Activated naive CD4-positive, alpha-beta T cell treated with anti-CD3 and anti-CD28 coated beads for 36 hours (primary cell): ENCODE data around the gene FOXN3. TPM values are rescaled to one million over a fixed set of nuclear protein-coding genes. Genes with fewer than 3 reads are reported as not detected.

Experiments
- CTCF ChIA-PET: fragments of 350-600 bp; sonication (Branson Sonifier 250); formaldehyde crosslinking; loops from one replicate; lab custom pipeline; 2021; ENCODE audit warnings: antibody characterized with exemption; lab: Charles Lee
- DNase-seq: peaks from one replicate; pipeline ENCODE4 v3.0.0-alpha.2; 2020
- H3K27ac Mint-ChIP-seq: one replicate; pipeline ENCODE4 v1.8.0; 2021; ENCODE audit warnings: mild to moderate bottlenecking, mixed read lengths
- H3K27me3 Mint-ChIP-seq: one replicate; pipeline ENCODE4 v1.8.0; 2021; ENCODE audit warnings: low read depth, mixed read lengths
- H3K36me3 Mint-ChIP-seq: one replicate; pipeline ENCODE4 v1.8.0; 2021; ENCODE audit warnings: low read depth, mixed read lengths
- H3K4me1 Mint-ChIP-seq: one replicate; pipeline ENCODE4 v1.8.0; 2021; ENCODE audit warnings: low read depth, mixed read lengths
- H3K4me3 Mint-ChIP-seq: one replicate; pipeline ENCODE4 v1.8.0; 2021; ENCODE audit warnings: mild to moderate bottlenecking, moderate library complexity, mixed read lengths
- H3K9me3 Mint-ChIP-seq: one replicate; pipeline ENCODE4 v1.8.0; 2021; ENCODE audit warnings: mixed read lengths
- intact Hi-C: fragments of 100-400 bp; cut with micrococcal nuclease; formaldehyde crosslinking; loops from one replicate; pipeline ENCODE4 v1.15.1; 2023
- total RNA-seq, 2 experiments: library from RNA; stranded (reverse); gene quantifications; one replicate each; pipeline ENCODE4 v1.2.3, GENCODE V29; 2021

Gene FOXN3
- total RNA-seq, 2 experiments from 2014 or later, result 64.6 to 65.0 TPM

DNA sequence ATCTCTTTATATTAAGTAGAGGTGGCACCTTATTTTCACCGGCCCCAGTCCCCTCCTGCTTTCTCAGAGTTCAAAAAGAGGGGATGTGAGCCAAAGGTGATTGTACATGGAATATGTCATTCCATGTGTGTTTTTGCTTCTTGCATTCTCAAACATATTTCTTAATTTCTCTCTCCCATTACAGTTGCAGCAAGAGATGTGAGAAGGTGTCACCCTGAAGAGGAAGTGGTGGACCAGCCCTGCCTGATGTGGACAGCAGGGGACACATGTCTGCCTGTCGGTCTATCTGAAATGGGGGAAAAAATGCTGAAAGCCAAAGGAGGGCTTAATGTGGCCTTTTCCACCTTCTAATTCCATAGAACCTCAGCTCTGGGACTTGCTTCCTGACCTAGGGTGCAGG, 1.9 kb upstream of the FOXN3 start:
- intact Hi-C loops, result loop anchor here (1.0 to 5.0 kb wide), 8 partner anchors 11 to 627 kb away; partner anchors contain the start of gene EML5
- CTCF ChIA-PET, result interaction anchor here (0.8 kb wide), 1 partner anchor 292 kb away, joined by 3 read pairs; no protein-coding TSS in a partner anchor
- Mint-ChIP-seq H3K9me3 (no peaks in the 10 kb centered on the region), H3K27ac (no peak overlapping the region), H3K36me3 (peaks cover 7% of the 10 kb centered on the region), H3K27me3 (no peaks in the 10 kb centered on the region), H3K4me3 (peak overlapping the region; percentile 92), H3K4me1 (peaks cover 65% of the 10 kb centered on the region)
- DNase-seq, result no peak

GRCh38 chr14:89418452-89418851, 1.4 kb upstream of the FOXN3 start:
- no peaks in the 10 kb centered on the region for H3K9me3 Mint-ChIP-seq
- CTCF ChIA-PET, result interaction anchor here (1.0 kb wide), 1 partner anchor 10 kb away, joined by 4 read pairs; no protein-coding TSS in a partner anchor
- H3K27me3 Mint-ChIP-seq, result no peaks in the 10 kb centered on the region
- intact Hi-C loops, result loop anchor here (1.0 to 5.0 kb wide), 8 partner anchors 12 to 626 kb away; partner anchors contain the start of gene EML5
- H3K27ac Mint-ChIP-seq, result peak overlapping the region; percentile 93
- peak; percentile 44 for DNase-seq
- H3K4me1 Mint-ChIP-seq, result peaks cover 61% of the 10 kb centered on the region
- H3K36me3 Mint-ChIP-seq, result peaks cover 7% of the 10 kb centered on the region
- H3K4me3 Mint-ChIP-seq, result peak overlapping the region; percentile 92

GRCh38 chr14:89417465-89418225, 612 bp upstream of the FOXN3 start:
- Mint-ChIP-seq H3K27me3 (no peaks in the 10 kb centered on the region), H3K27ac (peak overlapping the region; percentile 93), H3K4me1 (peaks cover 59% of the 10 kb centered on the region), H3K9me3 (no peaks in the 10 kb centered on the region), H3K36me3 (peaks cover 10% of the 10 kb centered on the region), H3K4me3 (peak overlapping the region; percentile 92)
- CTCF ChIA-PET, result interaction anchor here (0.7 to 1.0 kb wide), 2 partner anchors 9 to 219 kb away, joined by 3 to 4 read pairs; no protein-coding TSS in a partner anchor
- peak; percentile 73 for DNase-seq
- intact Hi-C loops, result loop anchor here (1.0 to 5.0 kb wide), 11 partner anchors 13 to 625 kb away; partner anchors contain the start of genes EML5 and TDP1

DNA sequence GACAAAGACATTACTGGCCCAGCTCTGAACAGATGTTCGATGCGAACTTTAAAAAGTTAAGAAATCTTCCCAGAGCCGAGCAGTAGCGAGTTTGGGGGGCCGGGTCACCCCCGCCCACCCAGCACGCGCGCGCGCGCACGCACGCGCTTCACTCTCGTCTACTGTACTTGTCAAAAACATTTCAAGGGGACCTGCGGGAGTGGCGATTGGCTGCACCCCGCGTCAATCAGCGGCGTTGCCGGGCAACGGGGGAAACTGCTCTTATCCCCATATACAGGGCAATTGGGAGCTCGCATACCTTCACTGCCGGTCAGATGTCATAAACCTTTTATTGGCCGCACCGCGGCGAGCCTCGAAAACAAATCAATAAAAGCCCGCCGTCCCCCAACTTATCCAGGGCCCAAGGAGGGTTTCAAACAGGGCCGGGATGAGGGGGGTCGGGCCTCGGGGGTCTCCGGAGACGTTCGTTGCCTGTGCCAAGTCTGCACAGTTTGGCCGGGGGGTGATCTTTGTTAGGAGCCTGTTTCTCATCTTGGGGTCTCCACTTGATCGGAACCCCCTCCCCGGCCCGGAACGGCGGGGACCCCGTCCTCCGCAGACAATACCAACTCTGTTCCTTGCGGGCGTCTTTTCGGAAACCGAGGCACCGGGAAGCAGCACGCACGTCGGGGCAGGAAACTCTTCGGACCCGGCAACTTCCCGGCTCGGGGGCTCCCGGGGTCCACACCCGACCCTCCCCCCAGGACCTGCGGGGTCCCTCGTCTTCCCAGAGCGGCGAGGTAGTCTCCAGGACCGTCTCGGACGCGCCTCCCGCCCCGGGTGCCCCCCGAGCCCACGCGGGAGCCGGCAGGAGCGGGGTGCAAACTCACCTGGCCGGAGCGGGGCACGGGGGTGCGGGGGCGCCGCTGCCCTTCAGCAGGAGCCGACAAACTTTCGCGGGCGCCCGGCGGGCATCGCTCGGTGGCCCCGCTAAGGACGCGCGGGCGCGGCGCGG, 734 bp downstream of the FOXN3 start:
- Mint-ChIP-seq H3K9me3 (no peaks in the 10 kb centered on the region), H3K4me1 (peaks cover 53% of the 10 kb centered on the region), H3K27me3 (no peaks in the 10 kb centered on the region), H3K4me3 (peak overlapping the region; percentile 83), H3K27ac (peak overlapping the region; percentile 87), H3K36me3 (peaks cover 20% of the 10 kb centered on the region)
- CTCF ChIA-PET, result interaction anchor here (0.6 kb wide), 1 partner anchor 286 kb away, joined by 4 read pairs; no protein-coding TSS in a partner anchor
- intact Hi-C loops, result loop anchor here (1.0 to 5.0 kb wide), 4 partner anchors 51 to 624 kb away; partner anchors contain the start of gene EML5
- peak; percentile 98 for DNase-seq

- intact Hi-C loops, result loop anchor here (5.0 kb wide), 2 partner anchors 388 to 623 kb away; partner anchors contain the start of gene EML5
- Mint-ChIP-seq H3K36me3 (peaks cover 31% of the 10 kb centered on the region), H3K27me3 (no peaks in the 10 kb centered on the region), H3K27ac (no peak overlapping the region), H3K9me3 (no peaks in the 10 kb centered on the region), H3K4me3 (peak overlapping the region; percentile 37), H3K4me1 (peaks cover 54% of the 10 kb centered on the region)
- CTCF ChIA-PET, result interaction anchor here (0.9 to 1.9 kb wide), 3 partner anchors 204 to 374 kb away, joined by 3 to 4 read pairs (median 3); no protein-coding TSS in a partner anchor
- DNase-seq, result no peak
Measured at GRCh38 chr14:89415159-89415558, 1.9 kb downstream of the FOXN3 start.

DNA sequence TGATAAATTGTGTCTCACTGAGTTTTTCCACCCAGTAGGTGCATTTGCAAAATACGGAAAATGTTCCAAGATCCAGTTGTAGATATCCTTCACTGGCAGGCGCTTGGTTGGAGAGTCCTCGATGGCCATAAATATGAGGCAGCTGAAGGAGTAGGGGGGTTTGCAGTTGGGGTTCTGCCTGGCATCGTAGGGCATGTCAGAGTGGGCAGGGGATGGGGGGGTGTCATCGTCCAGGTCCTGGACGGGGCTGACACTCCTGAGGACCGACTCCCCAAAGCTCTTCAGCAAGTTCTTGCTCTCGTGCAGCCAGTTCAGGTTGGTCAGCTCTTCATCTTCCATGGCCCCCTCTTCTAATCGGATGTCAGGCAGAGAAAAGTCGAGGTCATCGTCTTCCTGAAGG, 5.1 kb downstream of the FOXN3 start:
- DNase-seq, result no peak
- CTCF ChIA-PET, result interaction anchor here (0.6 kb wide), 1 partner anchor 34 kb away, joined by 3 read pairs; no protein-coding TSS in a partner anchor
- Mint-ChIP-seq H3K36me3 (peaks cover 31% of the 10 kb centered on the region), H3K9me3 (no peaks in the 10 kb centered on the region), H3K4me1 (peaks cover 62% of the 10 kb centered on the region), H3K4me3 (no peak overlapping the region), H3K27me3 (no peaks in the 10 kb centered on the region), H3K27ac (no peak overlapping the region)
- intact Hi-C loops, result no loop called here

- H3K27me3 Mint-ChIP-seq, result no peaks in the 10 kb centered on the region
- CTCF ChIA-PET, result interaction anchor here (0.6 kb wide), 1 partner anchor 179 kb away, joined by 4 read pairs; no protein-coding TSS in a partner anchor
- peaks cover 63% of the 10 kb centered on the region for H3K4me1 Mint-ChIP-seq
- no peak for DNase-seq
- no peak overlapping the region for H3K4me3 Mint-ChIP-seq
- peaks cover 39% of the 10 kb centered on the region for H3K36me3 Mint-ChIP-seq
- no peak overlapping the region for H3K27ac Mint-ChIP-seq
- H3K9me3 Mint-ChIP-seq, result no peaks in the 10 kb centered on the region
- intact Hi-C loops, result no loop called here
Measured at GRCh38 chr14:89409961-89410360, 7.1 kb downstream of the FOXN3 start.

DNA sequence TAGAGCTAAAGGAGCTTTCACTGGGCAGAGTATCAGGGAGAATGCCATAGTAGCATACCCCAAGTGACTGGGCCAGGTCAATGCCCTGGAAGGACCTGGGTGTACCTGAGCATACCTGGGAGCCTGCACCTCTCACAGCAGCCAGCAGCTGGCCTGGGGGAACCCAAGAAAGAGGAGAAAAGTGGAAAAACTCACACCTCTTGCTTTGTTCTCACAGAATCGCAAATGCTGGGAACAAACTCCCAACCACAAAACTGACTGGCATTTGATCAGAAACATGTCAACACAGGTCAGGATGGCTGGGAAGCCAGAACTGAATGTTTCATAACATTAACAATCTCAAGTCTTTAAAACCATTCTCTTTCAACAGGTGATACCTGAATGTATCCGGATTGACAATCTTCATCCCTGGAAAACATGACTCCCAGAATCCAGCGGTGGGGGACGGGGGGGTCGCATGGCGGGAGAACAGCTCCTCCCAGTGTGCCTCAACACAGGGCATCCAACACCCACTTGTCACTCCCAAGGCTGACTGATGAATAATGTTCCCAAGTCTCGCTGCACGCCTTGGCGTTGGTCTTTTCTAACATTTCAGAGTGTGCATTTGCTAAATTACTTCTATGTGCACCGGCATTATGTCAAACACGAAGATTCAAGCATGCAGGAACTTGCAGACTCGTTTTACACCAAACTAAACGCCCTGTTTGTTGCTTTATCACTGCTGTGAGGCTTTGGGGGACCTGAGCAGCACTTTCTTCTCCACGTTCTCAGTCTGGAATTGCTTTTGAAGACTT, 7.9 kb downstream of the FOXN3 start:
- H3K27me3 Mint-ChIP-seq, result no peaks in the 10 kb centered on the region
- H3K4me3 Mint-ChIP-seq, result no peak overlapping the region
- no peaks in the 10 kb centered on the region for H3K9me3 Mint-ChIP-seq
- no peak overlapping the region for H3K27ac Mint-ChIP-seq
- no peak for DNase-seq
- peaks cover 63% of the 10 kb centered on the region for H3K4me1 Mint-ChIP-seq
- intact Hi-C loops, result no loop called here
- peaks cover 42% of the 10 kb centered on the region for H3K36me3 Mint-ChIP-seq
- CTCF ChIA-PET, result interaction anchor here (0.6 to 1.4 kb wide), 4 partner anchors 9 to 231 kb away, joined by 3 to 4 read pairs (median 4); no protein-coding TSS in a partner anchor

- no peak overlapping the region for H3K4me3 Mint-ChIP-seq
Measured at GRCh38 chr14:89407856-89408255, 9.2 kb downstream of the FOXN3 start.

GRCh38 chr14:89406941-89407340, 10.1 kb downstream of the FOXN3 start:
- H3K27ac Mint-ChIP-seq, result no peak overlapping the region
- DNase-seq, result no peak
- no peaks in the 10 kb centered on the region for H3K27me3 Mint-ChIP-seq
- no peaks in the 10 kb centered on the region for H3K9me3 Mint-ChIP-seq
- CTCF ChIA-PET, result interaction anchor here (1.1 kb wide), 1 partner anchor 126 kb away, joined by 3 read pairs; no protein-coding TSS in a partner anchor
- intact Hi-C loops, result loop anchor here (2.0 kb wide), 1 partner anchor 42 kb away; no protein-coding TSS in a partner anchor
- H3K36me3 Mint-ChIP-seq, result peaks cover 48% of the 10 kb centered on the region
- no peak overlapping the region for H3K4me3 Mint-ChIP-seq
- peaks cover 68% of the 10 kb centered on the region for H3K4me1 Mint-ChIP-seq

More at GRCh38 chr14:89407856-89408255, 9.2 kb downstream of the FOXN3 start:
- Mint-ChIP-seq H3K27ac (peak overlapping the region; percentile 54), H3K27me3 (no peaks in the 10 kb centered on the region), H3K4me1 (peaks cover 63% of the 10 kb centered on the region), H3K36me3 (peaks cover 46% of the 10 kb centered on the region), H3K9me3 (no peaks in the 10 kb centered on the region)
- CTCF ChIA-PET, result interaction anchor here (0.6 to 1.4 kb wide), 6 partner anchors 10 to 1746 kb away, joined by 3 to 4 read pairs (median 4); no protein-coding TSS in a partner anchor
- no peak for DNase-seq
- intact Hi-C loops, result loop anchor here (2.0 kb wide), 1 partner anchor 43 kb away; no protein-coding TSS in a partner anchor
